Frontal cortex (tissue), 4 donors: Measurements from ENCODE around the gene CREBL2. TPM values are rescaled to one million over a fixed set of nuclear protein-coding genes. Genes with fewer than 3 reads are reported as not detected.

Source experiments
- DNase-seq, 2 donors: peaks; one replicate each; pipeline ENCODE4 v3.0.0; 2012; ENCODE audit warnings: low spot score in 2 of 2
- FAIRE-seq: peaks from 2 replicates; lab custom pipeline; 2012; peaks lifted over from hg19 to GRCh38; lab: Jason Lieb, UNC
- total RNA-seq: library from RNA; depleted of rRNA; stranded (reverse); fragments of >200 nt; gene quantifications from one replicate; pipeline ENCODE4 v1.2.3, GENCODE V29; 2014
- donor health status: control.
- donor health status: control.
- donor health status: control.

CREBL2 gene
- total RNA-seq, 1 donor from 2014 or later, result 35.9 TPM

GRCh38 chr12:12665194-12665593, 53.5 kb downstream of the CREBL2 start:
- FAIRE-seq, result no peak
- no peak for DNase-seq

GRCh38 chr12:12668005-12668404, 56.3 kb downstream of the CREBL2 start:
- FAIRE-seq, result no peak
- no peak for DNase-seq

GRCh38 chr12:12669020-12669419, 57.3 kb downstream of the CREBL2 start:
- DNase-seq (no peak), FAIRE-seq (no peak)

GRCh38 chr12:12671850-12672660, 60.4 kb downstream of the CREBL2 start:
- no peak for FAIRE-seq
- no peak for DNase-seq

GRCh38 chr12:12673296-12673695, 61.6 kb downstream of the CREBL2 start:
- FAIRE-seq (no peak), DNase-seq (no peak)

- FAIRE-seq, result no peak
- no peak for DNase-seq
These were observed 64.9 kb downstream of the CREBL2 start for GRCh38 chr12:12676605-12677004.

GRCh38 chr12:12681061-12681765, 69.5 kb downstream of the CREBL2 start:
- FAIRE-seq, result no peak
- DNase-seq, result no peak

GRCh38 chr12:12682284-12682683, 70.6 kb downstream of the CREBL2 start:
- FAIRE-seq, result no peak

GRCh38 chr12:12683136-12683697, 71.5 kb downstream of the CREBL2 start:
- no peak for FAIRE-seq
- no peak for DNase-seq

More at GRCh38 chr12:12682284-12682683, 70.6 kb downstream of the CREBL2 start:
- DNase-seq, result no peak

- FAIRE-seq, result no peak
- no peak for DNase-seq
These were observed 72.0 kb downstream of the CREBL2 start for GRCh38 chr12:12683725-12684124.

- FAIRE-seq (no peak), DNase-seq (no peak)
These were observed 72.9 kb downstream of the CREBL2 start for GRCh38 chr12:12684375-12685106.

- DNase-seq, result no peak
- no peak for FAIRE-seq
These were observed 73.6 kb downstream of the CREBL2 start for GRCh38 chr12:12685305-12685704.

GRCh38 chr12:12686472-12686871, 74.8 kb downstream of the CREBL2 start:
- no peak for DNase-seq
- no peak for FAIRE-seq

GRCh38 chr12:12686925-12687324, 75.2 kb downstream of the CREBL2 start:
- no peak for DNase-seq
- no peak for FAIRE-seq

- no peak for DNase-seq
These were observed 78.1 kb downstream of the CREBL2 start for GRCh38 chr12:12689647-12690300.

GRCh38 chr12:12691549-12691948, 79.9 kb downstream of the CREBL2 start:
- DNase-seq, result no peak
- no peak for FAIRE-seq

More at GRCh38 chr12:12689647-12690300, 78.1 kb downstream of the CREBL2 start:
- no peak for FAIRE-seq

GRCh38 chr12:12693111-12693671, 81.5 kb downstream of the CREBL2 start:
- no peak for FAIRE-seq
- no peak for DNase-seq
